CD4-positive, alpha-beta T cell treated with Interleukin-1 beta for 1 hour (primary cell): ENCODE measurements around the gene MRNIP.
A peak's percentile ranks its signal among the peaks of the same experiment; 100 is the strongest.
"Not testable (repeated sequence)": the region's sequence is repeated elsewhere in the genome, so short reads cannot be mapped to it uniquely, and the experiment has no call there.

Experiments
- DNase-seq, 2 donors: peaks; one replicate each; pipeline ENCODE4 v3.0.0-alpha.2; 2020 to 2022

Gene MRNIP

DNA sequence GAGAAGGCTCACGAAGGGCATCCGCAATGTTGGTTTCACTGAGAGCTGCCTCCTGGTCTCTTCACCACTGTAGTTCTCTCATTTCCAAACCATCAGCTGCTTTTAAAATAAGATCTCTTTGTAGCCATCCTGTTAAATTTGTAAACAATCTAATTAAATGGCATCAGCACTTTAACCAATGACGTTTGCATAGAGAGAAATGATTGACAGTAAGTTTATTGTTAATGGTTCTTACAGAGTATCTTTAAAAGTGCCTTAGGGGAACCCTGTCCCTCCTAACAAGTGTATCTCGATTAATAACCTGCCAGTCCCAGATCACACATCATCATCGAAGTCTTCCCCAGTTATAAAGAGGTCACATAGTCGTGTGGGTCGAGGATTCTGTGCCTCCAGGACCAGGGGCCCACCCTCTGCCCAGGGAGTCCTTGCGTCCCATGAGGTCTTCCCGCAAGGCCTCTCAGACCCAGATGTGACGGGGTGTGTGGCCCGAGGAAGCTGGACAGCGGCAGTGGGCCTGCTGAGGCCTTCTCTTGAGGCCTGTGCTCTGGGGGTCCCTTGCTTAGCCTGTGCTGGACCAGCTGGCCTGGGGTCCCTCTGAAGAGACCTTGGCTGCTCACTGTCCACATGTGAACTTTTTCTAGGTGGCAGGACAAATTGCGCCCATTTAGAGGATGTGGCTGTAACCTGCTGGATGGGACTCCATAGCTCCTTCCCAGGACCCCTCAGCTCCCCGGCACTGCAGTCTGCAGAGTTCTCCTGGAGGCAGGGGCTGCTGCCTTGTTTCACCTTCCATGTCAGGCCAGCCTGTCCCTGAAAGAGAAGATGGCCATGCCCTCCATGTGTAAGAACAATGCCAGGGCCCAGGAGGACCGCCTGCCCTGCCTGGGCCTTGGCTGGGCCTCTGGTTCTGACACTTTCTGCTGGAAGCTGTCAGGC, 21.3 kb downstream of the MRNIP start:
- peak in 1 of 2 donors; percentile 23 for DNase-seq

DNA sequence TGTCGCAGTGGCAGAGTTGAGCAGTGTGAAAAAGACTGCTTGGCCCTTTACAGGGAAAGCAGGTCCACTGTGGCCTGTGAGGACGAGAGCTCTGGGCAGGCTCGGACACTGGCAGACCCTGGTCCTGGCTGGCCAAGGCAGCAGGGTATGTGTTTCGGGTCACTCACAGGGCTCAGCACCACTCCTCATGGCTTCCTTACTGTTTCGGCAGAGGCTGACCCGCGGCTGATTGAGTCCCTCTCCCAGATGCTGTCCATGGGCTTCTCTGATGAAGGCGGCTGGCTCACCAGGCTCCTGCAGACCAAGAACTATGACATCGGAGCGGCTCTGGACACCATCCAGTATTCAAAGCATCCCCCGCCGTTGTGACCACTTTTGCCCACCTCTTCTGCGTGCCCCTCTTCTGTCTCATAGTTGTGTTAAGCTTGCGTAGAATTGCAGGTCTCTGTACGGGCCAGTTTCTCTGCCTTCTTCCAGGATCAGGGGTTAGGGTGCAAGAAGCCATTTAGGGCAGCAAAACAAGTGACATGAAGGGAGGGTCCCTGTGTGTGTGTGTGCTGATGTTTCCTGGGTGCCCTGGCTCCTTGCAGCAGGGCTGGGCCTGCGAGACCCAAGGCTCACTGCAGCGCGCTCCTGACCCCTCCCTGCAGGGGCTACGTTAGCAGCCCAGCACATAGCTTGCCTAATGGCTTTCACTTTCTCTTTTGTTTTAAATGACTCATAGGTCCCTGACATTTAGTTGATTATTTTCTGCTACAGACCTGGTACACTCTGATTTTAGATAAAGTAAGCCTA, 22.2 kb downstream of the MRNIP start:
- peak; percentile 66 to 76 for DNase-seq

GRCh38 chr5:179834871-179835270, 23.7 kb downstream of the MRNIP start:
- not testable (repeated sequence) for DNase-seq

DNA sequence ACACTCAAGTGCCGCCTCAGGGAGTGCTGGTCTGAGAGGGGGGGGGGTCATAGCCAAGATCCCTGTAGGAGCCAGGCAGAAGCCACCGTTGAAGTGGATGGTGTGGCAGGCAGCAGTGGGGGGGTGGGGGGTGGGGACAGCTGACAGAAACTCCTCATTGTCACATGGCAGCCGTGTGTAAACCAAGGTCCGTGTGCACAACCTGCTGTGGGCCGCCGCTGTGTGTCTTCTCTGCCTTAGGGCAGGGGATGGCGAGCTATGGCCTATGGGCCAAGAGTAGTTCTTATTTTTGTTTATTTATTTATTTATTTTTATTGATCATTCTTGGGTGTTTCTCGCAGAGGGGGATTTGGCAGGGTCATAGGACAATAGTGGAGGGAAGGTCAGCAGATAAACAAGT, 24.5 kb downstream of the MRNIP start:
- DNase-seq = no peak

- no peak for DNase-seq
Measured at GRCh38 chr5:179833709-179834070, 24.9 kb downstream of the MRNIP start.

DNA sequence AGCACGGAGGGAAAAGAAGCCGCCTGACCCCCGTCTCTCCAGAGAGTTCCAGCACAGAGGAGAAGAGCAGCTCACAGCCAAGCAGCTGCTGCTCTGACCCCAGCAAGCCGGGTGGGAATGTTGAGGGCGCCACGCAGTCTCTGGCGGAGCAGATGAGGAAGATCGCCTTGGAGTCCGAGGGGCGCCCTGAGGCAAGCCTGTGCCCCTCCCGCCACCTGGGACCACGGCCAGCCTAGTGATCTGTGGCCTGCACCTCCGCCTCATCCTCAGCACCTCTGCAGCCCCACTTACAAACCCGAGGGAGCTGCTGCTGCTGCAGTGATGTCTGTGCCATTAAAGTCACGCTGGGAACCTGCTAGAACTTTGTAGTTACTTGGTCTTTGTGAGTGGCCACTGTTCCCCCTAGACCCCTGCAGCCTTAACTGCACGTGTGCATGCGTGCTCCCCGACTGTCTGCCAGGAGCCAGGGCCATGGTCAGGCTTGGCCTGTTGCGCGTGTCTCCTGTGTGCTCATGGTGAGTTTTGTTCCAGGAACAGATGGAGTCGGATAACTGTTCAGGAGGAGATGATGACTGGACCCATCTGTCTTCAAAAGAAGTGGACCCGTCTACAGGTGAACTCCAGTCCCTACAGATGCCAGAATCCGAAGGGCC, 25.4 kb downstream of the MRNIP start:
- peak in 1 of 2 donors; percentile 11 for DNase-seq

DNA sequence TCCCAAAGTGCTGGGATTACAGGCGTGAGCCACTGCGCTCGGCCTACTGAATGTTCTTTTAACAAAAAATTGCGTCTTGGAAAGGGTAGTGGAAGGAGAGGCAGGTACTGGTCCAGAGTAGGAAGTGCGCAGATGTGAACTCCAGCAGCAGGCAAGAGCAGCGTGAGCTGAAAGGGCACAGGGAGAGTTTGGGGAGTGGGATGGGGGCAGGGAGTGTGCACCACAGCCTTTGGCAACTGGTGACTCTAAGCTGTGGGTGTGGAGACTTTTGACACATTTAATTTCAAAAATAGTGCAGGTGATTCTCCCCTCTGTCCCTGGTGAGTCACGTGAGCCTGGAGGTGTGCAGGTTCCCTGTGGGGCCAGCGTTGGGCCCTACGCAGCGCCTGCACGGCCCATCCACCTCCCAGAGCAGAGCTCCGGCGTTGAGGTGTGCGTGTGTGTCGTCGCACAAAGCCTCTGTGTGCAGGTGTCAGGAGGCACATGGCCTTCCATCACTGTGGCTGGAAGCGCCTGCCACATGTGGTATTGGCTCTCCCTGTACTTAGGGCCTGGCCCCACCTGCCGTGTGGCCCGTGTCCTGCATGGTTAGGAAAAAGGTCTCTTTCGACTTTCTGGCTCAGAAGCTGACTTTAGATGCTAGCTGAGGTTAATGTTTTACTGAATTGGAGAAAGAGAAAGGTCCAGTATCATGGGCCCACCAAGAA, 26.4 kb downstream of the MRNIP start:
- DNase-seq = no peak

DNA sequence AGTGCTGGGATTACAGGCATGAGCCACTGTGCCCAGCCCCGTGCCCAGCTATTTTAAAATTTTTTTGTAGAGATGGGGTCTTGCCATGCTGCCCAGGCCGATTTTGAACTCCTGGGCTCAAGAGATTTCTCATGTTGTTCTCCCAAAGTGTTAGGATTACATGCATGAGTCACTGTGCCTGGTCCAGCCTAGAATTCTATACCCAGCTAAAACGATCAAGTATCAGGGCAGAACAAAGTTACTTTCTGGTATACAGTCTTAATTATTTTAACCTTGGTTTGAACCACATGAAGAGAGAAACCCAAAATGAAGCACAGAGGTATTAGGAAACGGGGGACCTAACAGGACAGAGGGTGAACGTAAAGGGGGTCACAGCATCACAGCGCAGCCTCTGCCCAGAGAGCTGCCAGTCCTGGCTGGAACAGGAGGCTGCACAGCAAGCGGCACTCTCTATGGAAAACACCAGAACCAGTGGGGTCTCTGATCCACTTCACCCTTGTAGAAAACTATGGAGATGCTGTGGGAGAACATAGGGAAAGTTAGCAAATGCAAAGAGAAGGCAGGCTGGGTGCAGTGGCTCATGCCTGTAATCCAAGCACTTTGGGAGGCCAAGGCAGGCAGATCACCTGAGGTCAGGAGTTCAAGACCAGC, 27.7 kb downstream of the MRNIP start:
- no peak for DNase-seq

GRCh38 chr5:179829732-179830435, 28.7 kb downstream of the MRNIP start:
- DNase-seq = no peak

DNA sequence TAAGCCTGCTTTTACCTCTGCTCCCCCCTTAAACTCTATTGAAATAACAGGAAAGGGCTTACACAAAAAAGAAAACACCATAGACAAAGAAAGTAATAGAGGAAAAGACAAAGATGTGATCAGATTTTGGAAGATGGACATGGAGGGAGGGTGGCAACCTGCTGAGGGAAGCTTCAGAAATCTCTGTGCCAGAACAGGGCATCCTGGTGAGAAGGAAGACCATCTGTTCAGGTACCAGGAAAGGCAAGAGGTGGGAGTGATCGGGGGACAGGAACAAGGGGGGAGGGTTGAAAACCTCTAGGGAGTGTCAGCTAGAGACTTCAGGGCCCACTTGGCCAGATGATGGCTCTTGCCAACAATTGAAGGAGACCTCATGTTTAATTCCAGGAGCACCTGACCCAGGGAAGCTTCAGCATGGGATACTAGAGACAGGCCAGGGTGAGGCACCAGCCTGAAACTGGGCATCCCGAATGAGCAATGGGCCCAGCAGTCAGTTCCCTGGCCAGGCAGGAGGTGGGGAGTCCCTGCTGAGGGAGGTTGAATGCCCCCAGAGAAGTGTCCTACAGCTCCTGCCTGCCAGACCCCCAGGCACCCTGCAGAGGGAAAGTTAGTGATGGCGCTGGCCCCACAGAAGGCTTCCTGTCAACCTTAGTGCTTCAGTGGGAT, 29.7 kb downstream of the MRNIP start:
- DNase-seq = no peak

GRCh38 chr5:179827680-179828079, 30.9 kb downstream of the MRNIP start:
- DNase-seq = peak; percentile 21 to 62

GRCh38 chr5:179825655-179826182, 32.9 kb downstream of the MRNIP start:
- DNase-seq = no peak

DNA sequence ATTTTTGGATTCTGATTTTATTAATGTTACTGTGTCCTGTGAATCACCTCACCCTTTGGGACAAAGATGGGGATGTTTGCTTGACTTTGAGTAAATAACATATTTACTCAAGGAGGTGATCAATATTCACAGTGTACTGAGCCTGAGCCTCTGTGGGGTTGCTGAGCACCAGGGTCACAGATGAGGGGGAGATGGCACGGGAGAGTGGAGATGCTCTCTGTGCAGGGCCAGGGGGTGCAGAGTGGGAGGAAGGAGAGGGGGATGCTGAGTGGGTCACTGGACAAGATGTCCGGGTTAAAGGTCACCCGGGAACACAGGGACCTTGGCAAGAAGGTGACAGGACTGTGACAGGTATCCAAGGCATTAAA, 33.9 kb downstream of the MRNIP start:
- DNase-seq = no peak

GRCh38 chr5:179823937-179824744, 34.5 kb downstream of the MRNIP start:
- no peak for DNase-seq

DNA sequence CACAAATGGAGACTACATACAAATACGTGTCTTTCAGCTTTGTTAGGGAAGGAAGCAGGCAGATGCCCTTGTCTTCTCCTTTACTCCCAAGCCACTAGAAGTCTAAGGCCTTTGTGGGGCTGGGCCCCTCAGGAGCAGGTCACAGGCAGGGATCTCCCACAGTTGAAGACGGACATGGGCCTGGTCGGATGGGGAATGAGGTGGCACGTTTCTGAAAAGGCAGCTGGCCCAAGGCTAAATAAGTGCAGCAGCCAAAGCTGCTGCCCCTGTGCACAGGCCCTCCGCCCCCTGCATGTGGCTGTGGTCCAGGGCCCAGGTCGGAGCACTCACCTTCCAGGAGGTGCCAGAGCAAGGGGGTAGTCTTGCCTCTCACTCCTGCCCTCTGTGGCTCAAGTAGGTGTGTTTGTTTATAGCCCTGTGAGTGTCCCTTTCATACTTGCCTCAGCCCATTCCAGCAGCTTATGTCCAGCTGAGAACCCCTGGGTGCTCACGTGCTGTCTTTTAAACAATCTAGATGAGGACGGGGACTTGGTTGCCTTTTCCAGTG, 36.1 kb downstream of the MRNIP start:
- no peak for DNase-seq

- peak in 1 of 2 donors; percentile 12 for DNase-seq
Measured at GRCh38 chr5:179822059-179822432, 36.6 kb downstream of the MRNIP start.

GRCh38 chr5:179821298-179822058, 37.1 kb downstream of the MRNIP start:
- DNase-seq = peak; percentile 91

DNA sequence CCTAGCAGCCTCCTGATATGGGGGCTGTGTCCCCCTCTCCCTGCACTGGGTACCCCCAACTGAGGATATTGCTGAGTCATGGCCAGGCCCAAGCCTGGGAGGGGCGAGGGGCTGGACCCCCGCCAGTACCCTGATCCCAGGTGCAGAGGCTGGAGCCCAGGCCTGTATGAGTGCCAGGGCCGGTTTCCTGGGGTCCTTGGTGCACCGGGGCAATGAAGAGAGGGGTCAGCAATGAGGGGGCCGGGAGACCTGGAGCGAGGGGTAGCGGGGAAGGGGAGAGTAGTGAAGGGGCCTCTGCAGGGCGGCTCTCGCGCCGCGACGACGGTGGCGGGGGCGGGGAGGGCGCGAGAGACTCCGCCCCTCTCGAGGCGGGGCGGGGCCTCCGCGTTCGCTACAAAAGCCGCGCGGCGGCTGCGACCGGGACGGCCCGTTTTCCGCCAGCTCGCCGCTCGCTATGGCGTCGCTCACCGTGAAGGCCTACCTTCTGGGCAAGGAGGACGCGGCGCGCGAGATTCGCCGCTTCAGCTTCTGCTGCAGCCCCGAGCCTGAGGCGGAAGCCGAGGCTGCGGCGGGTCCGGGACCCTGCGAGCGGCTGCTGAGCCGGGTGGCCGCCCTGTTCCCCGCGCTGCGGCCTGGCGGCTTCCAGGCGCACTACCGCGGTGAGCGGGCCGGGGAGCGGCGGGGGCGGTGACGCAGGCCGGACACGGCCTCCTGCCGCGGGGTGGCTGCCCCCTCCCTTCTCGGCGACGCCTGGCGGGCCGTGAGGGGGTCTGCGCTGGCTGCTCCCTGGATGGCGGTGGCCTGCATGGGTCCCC, 37.9 kb downstream of the MRNIP start, which contains the start of gene SQSTM1:
TSS of gene SQSTM1 (plus strand) at position 423 of the 815 bp plus-strand sequence. CDS start at position 455, 32 bp downstream.
- peak; percentile 84 to 87 for DNase-seq
